ENCODE data around the gene RPS6KA3.
A peak's percentile ranks its signal among the peaks of the same experiment; 100 is the strongest.

RPS6KA3 gene

GRCh38 chrX:20266810-20267606, at the start of gene RPS6KA3:
Gene RPS6KA3 (minus strand): TSS chrX:20266909. CDS start chrX:20266632, 277 bp downstream.
- peak; percentile 84 for DNase-seq (ENCODE audit: low spot score)

- DNase-seq (ENCODE audit: low spot score), result no peak
Measured at GRCh38 chrX:20315140-20315539, 48.4 kb upstream of the RPS6KA3 start.

GRCh38 chrX:20313899-20314298, 47.2 kb upstream of the RPS6KA3 start:
- DNase-seq (ENCODE audit: low spot score), result no peak

- no peak for DNase-seq (ENCODE audit: low spot score)
Measured at GRCh38 chrX:20312018-20312417, 45.3 kb upstream of the RPS6KA3 start.

- no peak for DNase-seq (ENCODE audit: low spot score)
Measured at GRCh38 chrX:20311505-20311904, 44.8 kb upstream of the RPS6KA3 start.

GRCh38 chrX:20309806-20310205, 43.1 kb upstream of the RPS6KA3 start:
- no peak for DNase-seq (ENCODE audit: low spot score)

- DNase-seq (ENCODE audit: low spot score), result no peak
Measured at GRCh38 chrX:20306668-20307067, 40.0 kb upstream of the RPS6KA3 start.

GRCh38 chrX:20300822-20301221, 34.1 kb upstream of the RPS6KA3 start:
- no peak for DNase-seq (ENCODE audit: low spot score)

GRCh38 chrX:20294957-20295356, 28.2 kb upstream of the RPS6KA3 start:
- no peak for DNase-seq (ENCODE audit: low spot score)

- no peak for DNase-seq (ENCODE audit: low spot score)
Measured at GRCh38 chrX:20294284-20294683, 27.6 kb upstream of the RPS6KA3 start.

- no peak for DNase-seq (ENCODE audit: low spot score)
Measured at GRCh38 chrX:20285511-20285910, 18.8 kb upstream of the RPS6KA3 start.

GRCh38 chrX:20284992-20285391, 18.3 kb upstream of the RPS6KA3 start:
- DNase-seq (ENCODE audit: low spot score), result no peak

GRCh38 chrX:20284444-20284843, 17.7 kb upstream of the RPS6KA3 start:
- DNase-seq (ENCODE audit: low spot score), result no peak

- DNase-seq (ENCODE audit: low spot score), result no peak
Measured at GRCh38 chrX:20280938-20281337, 14.2 kb upstream of the RPS6KA3 start.

GRCh38 chrX:20274121-20274520, 7.4 kb upstream of the RPS6KA3 start:
- no peak for DNase-seq (ENCODE audit: low spot score)

GRCh38 chrX:20271730-20272129, 5.0 kb upstream of the RPS6KA3 start:
- DNase-seq (ENCODE audit: low spot score), result no peak

- DNase-seq (ENCODE audit: low spot score), result no peak
Measured at GRCh38 chrX:20271186-20271585, 4.5 kb upstream of the RPS6KA3 start.

- no peak for DNase-seq (ENCODE audit: low spot score)
Measured at GRCh38 chrX:20270562-20270890, 3.8 kb upstream of the RPS6KA3 start.

GRCh38 chrX:20269848-20270561, 3.3 kb upstream of the RPS6KA3 start:
- DNase-seq (ENCODE audit: low spot score), result no peak

GRCh38 chrX:20267931-20268701, 1.4 kb upstream of the RPS6KA3 start:
- no peak for DNase-seq (ENCODE audit: low spot score)

GRCh38 chrX:20267607-20267930, 860 bp upstream of the RPS6KA3 start:
- no peak for DNase-seq (ENCODE audit: low spot score)

GRCh38 chrX:20265726-20266681, 705 bp downstream of the RPS6KA3 start:
- no peak for DNase-seq (ENCODE audit: low spot score)

All from LoVo (cell line).